ENCODE measurements around the gene VAMP1. TPM values are rescaled to one million over a fixed set of nuclear protein-coding genes. Genes with fewer than 3 reads are reported as not detected.

VAMP1 gene
- total and polyA plus RNA-seq, 2 of the 8 experiments (the other 6 are each of a cell fraction or from before 2014, with no cell fraction given): 10.8 to 23.1 TPM

DNA sequence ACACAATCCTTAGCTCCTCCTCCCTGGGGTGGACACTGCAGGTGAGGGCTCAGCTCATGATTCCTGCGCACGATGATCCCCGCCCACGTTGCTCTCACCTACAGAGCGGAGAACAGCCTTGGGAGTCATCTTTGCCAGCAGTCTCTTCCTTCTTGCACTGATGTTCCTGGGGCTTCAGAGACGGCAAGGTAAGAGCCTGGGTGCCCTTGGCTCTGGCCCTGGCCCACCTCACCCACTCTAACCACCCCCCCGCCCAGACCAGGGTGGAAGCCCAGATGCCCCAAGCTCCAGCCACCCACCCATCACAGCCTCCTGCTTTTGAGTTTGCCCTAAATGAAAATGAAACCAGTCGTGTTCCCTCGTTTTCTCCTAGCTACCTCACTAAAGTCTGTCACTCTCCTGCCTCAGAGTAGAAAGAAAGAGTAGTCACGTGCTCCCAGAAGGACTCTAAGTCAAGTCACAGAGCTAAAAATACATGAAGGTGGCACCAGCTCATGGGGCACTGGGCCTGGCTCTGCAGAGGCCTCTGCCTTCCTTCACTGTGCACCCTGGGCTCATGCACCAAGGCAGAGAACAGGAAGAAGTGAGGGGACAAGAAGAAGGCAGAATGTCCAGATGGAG lies 9.6 kb downstream of the VAMP1 start (continued):
- TF ChIP-seq, protein P1, sequence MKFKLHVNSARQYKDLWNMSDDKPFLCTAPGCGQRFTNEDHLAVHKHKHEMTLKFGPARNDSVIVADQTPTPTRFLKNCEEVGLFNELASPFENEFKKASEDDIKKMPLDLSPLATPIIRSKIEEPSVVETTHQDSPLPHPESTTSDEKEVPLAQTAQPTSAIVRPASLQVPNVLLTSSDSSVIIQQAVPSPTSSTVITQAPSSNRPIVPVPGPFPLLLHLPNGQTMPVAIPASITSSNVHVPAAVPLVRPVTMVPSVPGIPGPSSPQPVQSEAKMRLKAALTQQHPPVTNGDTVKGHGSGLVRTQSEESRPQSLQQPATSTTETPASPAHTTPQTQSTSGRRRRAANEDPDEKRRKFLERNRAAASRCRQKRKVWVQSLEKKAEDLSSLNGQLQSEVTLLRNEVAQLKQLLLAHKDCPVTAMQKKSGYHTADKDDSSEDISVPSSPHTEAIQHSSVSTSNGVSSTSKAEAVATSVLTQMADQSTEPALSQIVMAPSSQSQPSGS (IDR thresholded peaks at IDR 0.05; ENCODE audit: low read length): no peak

All from H1 (cell line).